Measurements from ENCODE around the gene UCHL5. TPM values are rescaled to one million over a fixed set of nuclear protein-coding genes. Genes with fewer than 3 reads are reported as not detected.

Gene UCHL5
- total and polyA plus RNA-seq, 2 experiments from 2014 or later, result 42.5 to 67.1 TPM

GRCh38 chr1:192976576-192976975 is 82.6 kb downstream of the UCHL5 start:
- Mint-ChIP-seq H3K27me3 (ENCODE audit: insufficient read depth, low read depth, poor library complexity) (peaks cover 6% of the 10 kb centered on the region), H3K36me3 (ENCODE audit: low read depth) (peaks cover 24% of the 10 kb centered on the region), H3K27ac (no peak overlapping the region; the same call in 1 of the 2 replicates), H3K4me3 (no peak overlapping the region), H3K4me1 (peaks cover 20% of the 10 kb centered on the region), H3K9me3 (peaks cover 28% of the 10 kb centered on the region)
- Histone ChIP-seq H4K20me1 (replicated peaks; ENCODE audit: insufficient read depth) (no peaks in the 10 kb centered on the region), H2AFZ (no peak overlapping the region), H3K79me2 (replicated peaks; ENCODE audit: insufficient read depth) (no peaks in the 10 kb centered on the region), H3K36me3 (ENCODE audit: insufficient read depth) (no peaks in the 10 kb centered on the region), H3K27me3 (ENCODE audit: insufficient read depth) (no peaks in the 10 kb centered on the region), H3K9me2 (ENCODE audit: insufficient read depth) (0 out of 2 replicates have a peak, but pooled peaks cover 3% of the 10 kb centered on the region), H3K4me2 (0 out of 2 replicates have a peak overlapping the region, but pooled peaks have one; percentile 14), H3K4me3 (no peak overlapping the region), H3K27ac (ENCODE audit: low read depth) (no peak overlapping the region), H3F3A (replicated peaks; ENCODE audit: low read depth) (no peaks in the 10 kb centered on the region), H3K4me1 (ENCODE audit: insufficient read depth) (peaks cover 13% of the 10 kb centered on the region; the same call in 1 of the 2 replicates)
- DNase-seq (ENCODE audit: low spot score), result no peak
- TF ChIP-seq ETS1 (IDR thresholded peaks at IDR 0.05) (no peak), JUNB (IDR thresholded peaks at IDR 0.05; ENCODE audit: unreplicated experiment) (no peak), EZH2phosphoT487 (IDR thresholded peaks at IDR 0.05; ENCODE audit: unreplicated experiment) (no peak), STAT1 (IDR thresholded peaks at IDR 0.05; ENCODE audit: unreplicated experiment) (no peak), REST (IDR thresholded peaks at IDR 0.05; ENCODE audit: unreplicated experiment) (no peak), CTCF (conservative IDR thresholded peaks at IDR 0.05; ENCODE audit: low read depth in 2 of 2) (no peak), POLR2AphosphoS5 (IDR thresholded peaks at IDR 0.05; ENCODE audit: low read depth) (no peak), ZNF462 (CRISPR knock-in tag; IDR thresholded peaks at IDR 0.05) (no peak), CREB1 (CRISPR knock-in tag; IDR thresholded peaks at IDR 0.05; ENCODE audit: low read depth) (no peak), ZNF114 (CRISPR knock-in tag; IDR thresholded peaks at IDR 0.05) (no peak), EZH2 (IDR thresholded peaks at IDR 0.05; ENCODE audit: low read depth, unreplicated experiment) (no peak), ZNF331 (CRISPR knock-in tag; IDR thresholded peaks at IDR 0.05; ENCODE audit: low read depth) (no peak), NANOG (IDR thresholded peaks at IDR 0.05; ENCODE audit: borderline replicate concordance) (no peak)
- peak; percentile 28; the same call in 1 of the 3 replicates for ATAC-seq

Data from GM23338 (cell line).